H1 (cell line): ENCODE measurements around the gene OR12D1. TPM values are rescaled to one million over a fixed set of nuclear protein-coding genes. Genes with fewer than 3 reads are reported as not detected.

ENCODE experiments used
- CTCF ChIA-PET: fragments of 300-600 bp; sonication (Branson Sonifier 250); formaldehyde crosslinking; loops from one replicate; lab custom pipeline; 2021; ENCODE audit not compliant: partially characterized antibody; lab: Charles Lee
- POLR2A ChIA-PET: fragments of 300-600 bp; sonication (Branson Sonifier 250); formaldehyde crosslinking; loops from one replicate; lab custom pipeline; 2021; ENCODE audit warnings: inconsistent platforms; ENCODE audit not compliant: partially characterized antibody; lab: Charles Lee
- DNase-seq, 2 experiments: peaks; one replicate each; pipeline versions ENCODE4 v3.0.0 to v3.0.0-alpha.2; 2010 to 2022; ENCODE audit warnings: low spot score in 2 of 2, low read depth in 1 of 2, mixed read lengths in 1 of 2
- FAIRE-seq: peaks from 2 replicates; lab custom pipeline; 2011; peaks lifted over from hg19 to GRCh38; lab: Jason Lieb, UNC
- H2AFZ ChIP-seq: 2 replicates; pipeline ENCODE4 v1.8.1; 2012; ENCODE audit warnings: low read length, inconsistent platforms
- H2AK5ac ChIP-seq: 2 replicates; pipeline ENCODE4 v1.6.1; 2013; ENCODE audit warnings: low read depth, low read length
- H2BK120ac ChIP-seq: replicated peaks from 2 replicates; pipeline ENCODE3; 2013; ENCODE audit warnings: low read depth, low read length, inconsistent platforms
- H2BK12ac ChIP-seq: 2 replicates; pipeline ENCODE4 v1.6.1; 2013; ENCODE audit warnings: low read depth, low read length
- H2BK15ac ChIP-seq: 2 replicates; pipeline ENCODE4 v1.6.1; 2013; ENCODE audit warnings: low read length
- H2BK20ac ChIP-seq: 2 replicates; pipeline ENCODE4 v1.6.1; 2013; ENCODE audit warnings: low read length
- H2BK5ac ChIP-seq: 2 replicates; pipeline ENCODE4 v1.6.1; 2013; ENCODE audit warnings: low read depth, low read length
- H3K14ac ChIP-seq: 2 replicates; pipeline ENCODE4 v1.6.1; 2013; ENCODE audit warnings: inconsistent platforms; ENCODE audit not compliant: insufficient read length
- H3K18ac ChIP-seq: 2 replicates; pipeline ENCODE4 v1.6.1; 2013; ENCODE audit warnings: low read length; ENCODE audit errors: extremely low read depth
- H3K23ac ChIP-seq: 2 replicates; pipeline ENCODE4 v1.6.1; 2013; ENCODE audit warnings: inconsistent platforms; ENCODE audit not compliant: insufficient read length
- H3K23me2 ChIP-seq: 2 replicates; pipeline ENCODE4 v1.6.1; 2013; ENCODE audit warnings: low read depth, low read length
- H3K27ac ChIP-seq: 2 replicates; pipeline ENCODE4 v1.6.1; 2011; ENCODE audit warnings: low read depth, low read length, inconsistent platforms
- H3K27me3 ChIP-seq, 4 experiments: replicated peaks in 1 of 4; 1 replicate in 1 of 4; 2 replicates in 3 of 4; pipeline versions ENCODE4 v1.6.1 to v1.8.1; 2011 to 2013; ENCODE audit warnings: low read length in 3 of 4, mild to moderate bottlenecking in 3 of 4, inconsistent platforms in 2 of 4, mixed read lengths in 2 of 4, moderate library complexity in 1 of 4; ENCODE audit not compliant: control insufficient read depth in 3 of 4, insufficient read depth in 3 of 4; ENCODE audit errors: extremely low read depth in 1 of 4
- H3K36me3 ChIP-seq, 4 experiments: 2 replicates each; pipeline versions ENCODE4 v1.6.1 to v1.8.1; 2011 to 2013; ENCODE audit warnings: mild to moderate bottlenecking in 4 of 4, low read length in 3 of 4, moderate library complexity in 2 of 4, control low read depth in 1 of 4, inconsistent platforms in 1 of 4; ENCODE audit not compliant: insufficient read depth in 4 of 4, control insufficient read depth in 2 of 4
- H3K4ac ChIP-seq: replicated peaks from 2 replicates; pipeline ENCODE3; 2013; ENCODE audit warnings: low read length, low read depth, mixed read lengths, inconsistent platforms; ENCODE audit not compliant: insufficient read length
- H3K4me1 ChIP-seq, 4 experiments: replicated peaks in 1 of 4; 1 replicate in 1 of 4; 2 replicates in 3 of 4; pipeline versions ENCODE4 v1.6.1 to v1.8.1; 2011 to 2013; ENCODE audit warnings: low read length in 3 of 4, inconsistent platforms in 2 of 4, mixed read lengths in 1 of 4; ENCODE audit not compliant: insufficient read depth in 4 of 4, control insufficient read depth in 3 of 4
- H3K4me2 ChIP-seq, 2 experiments: 2 replicates each; pipeline versions ENCODE4 v1.6.1 to v1.8.1; 2011 to 2013; ENCODE audit warnings: low read depth in 2 of 2, low read length in 2 of 2, control low read depth in 1 of 2, inconsistent platforms in 1 of 2, mild to moderate bottlenecking in 1 of 2; ENCODE audit not compliant: insufficient read depth in 1 of 2
- H3K4me3 ChIP-seq, 4 experiments: fragments of 200-600, 300-600 bp in 1 of 4; sonication (generic), shearing (Covaris generic), sonication (Bioruptor Twin) in 1 of 4; 2 replicates each; pipeline versions ENCODE4 v1.5.1 to v1.8.1; 2011 to 2016; ENCODE audit warnings: low read length in 4 of 4, low read depth in 3 of 4, control low read depth in 2 of 4, inconsistent platforms in 2 of 4, mild to moderate bottlenecking in 2 of 4, mixed read lengths in 1 of 4, moderate library complexity in 1 of 4; ENCODE audit not compliant: insufficient read depth in 2 of 4; ENCODE audit errors: extremely low read depth in 1 of 4
- H3K56ac ChIP-seq: replicated peaks from 2 replicates; pipeline ENCODE3; 2013; ENCODE audit warnings: low read depth, mild to moderate bottlenecking, mixed read lengths, low read length, inconsistent platforms; ENCODE audit not compliant: insufficient read length
- H3K79me1 ChIP-seq: 2 replicates; pipeline ENCODE4 v1.6.1; 2013; ENCODE audit warnings: low read depth, low read length, control low read depth
- H3K79me2 ChIP-seq, 2 experiments: 2 replicates each; pipeline versions ENCODE4 v1.6.1 to v1.8.1; 2012 to 2013; ENCODE audit warnings: low read length in 2 of 2, mild to moderate bottlenecking in 2 of 2, inconsistent platforms in 1 of 2; ENCODE audit not compliant: insufficient read depth in 2 of 2, control insufficient read depth in 1 of 2
- H3K9ac ChIP-seq, 4 experiments: replicated peaks in 1 of 4; 1 replicate in 1 of 4; 2 replicates in 3 of 4; pipeline versions ENCODE4 v1.6.1 to v1.8.1; 2011 to 2013; ENCODE audit warnings: low read depth in 3 of 4, low read length in 3 of 4, control low read depth in 2 of 4, mild to moderate bottlenecking in 2 of 4, moderate library complexity in 2 of 4, inconsistent platforms in 1 of 4; ENCODE audit errors: extremely low read depth in 1 of 4
- H3K9me3 ChIP-seq, 2 experiments: 2 replicates each; pipeline versions ENCODE4 v1.6.1 to v1.8.1; 2012 to 2013; ENCODE audit warnings: mild to moderate bottlenecking in 2 of 2, moderate library complexity in 2 of 2, control low read depth in 1 of 2, inconsistent platforms in 1 of 2, low read depth in 1 of 2, low read length in 1 of 2, mixed read lengths in 1 of 2; ENCODE audit not compliant: insufficient read depth in 2 of 2
- H4K20me1 ChIP-seq, 2 experiments: replicated peaks in 1 of 2; 2 replicates each; pipeline versions ENCODE3 to v1.8.1; 2011 to 2013; ENCODE audit warnings: inconsistent platforms in 2 of 2, low read length in 2 of 2, mild to moderate bottlenecking in 1 of 2; ENCODE audit not compliant: insufficient read depth in 2 of 2, control insufficient read depth in 1 of 2
- H4K5ac ChIP-seq: 2 replicates; pipeline ENCODE4 v1.6.1; 2013; ENCODE audit warnings: low read length, low read depth, mixed read lengths, inconsistent platforms; ENCODE audit not compliant: insufficient read length
- H4K8ac ChIP-seq: 2 replicates; pipeline ENCODE4 v1.8.0; 2013; ENCODE audit warnings: mild to moderate bottlenecking, moderate library complexity, low read length, inconsistent platforms; ENCODE audit not compliant: insufficient read depth; ENCODE audit errors: extremely low read depth
- H4K91ac ChIP-seq: replicated peaks from 2 replicates; pipeline ENCODE3; 2013; ENCODE audit warnings: low read length, mixed read lengths, inconsistent platforms; ENCODE audit not compliant: insufficient read length
- WGBS, 2 experiments: shearing (Covaris generic) in 1 of 2; methylation state at CpG; one replicate each; pipeline versions ENCODE4 v1.1.6 to v1.1.7; 2013 to 2015; ENCODE audit warnings: low lambda C conversion rate in 2 of 2, mixed read lengths in 2 of 2, inconsistent platforms in 1 of 2, low coverage in 1 of 2, missing lambda C conversion rate in 1 of 2; ENCODE audit not compliant: insufficient replicate concordance in 2 of 2, insufficient coverage in 1 of 2, insufficient read length in 1 of 2; ENCODE audit errors: extremely low coverage in 1 of 2, missing lambda C conversion rate in 1 of 2; 5-methylcytosine and 5-hydroxymethylcytosine counted together
- polyA plus RNA-seq, 7 experiments: library from polyadenylated mRNA; depleted of rRNA in 3 of 7; stranded (reverse) in 5 of 7; unstranded in 2 of 7; fragments of >200 nt in 5 of 7; fragments of 200-250 nt in 2 of 7; gene quantifications; 1 replicate in 5 of 7; 2 replicates in 1 of 7; 4 replicates in 1 of 7; pipeline versions ENCODE4 v1.2.1 to v1.2.3, GENCODE V29; 2011 to 2013; ENCODE audit warnings: missing spikeins in 2 of 7, mixed read lengths in 2 of 7
- total RNA-seq: library from RNA; stranded (reverse); fragmentation: NEBNext Ultra II Directional; extraction: Animal tissue kit (Norgen Biotek cat#: 25700); gene quantifications from 2 replicates; pipeline ENCODE4 v1.2.1, GENCODE V29; 2021

Gene OR12D1
- total and polyA plus RNA-seq, 2 of the 8 experiments (the other 6 are each of a cell fraction or from before 2014, with no cell fraction given): not detected

GRCh38 chr6:29462022-29462421, 47.3 kb downstream of the OR12D1 start:
- H3K4me2 ChIP-seq: no peak overlapping the region
- H2BK5ac ChIP-seq: no peak overlapping the region
- H3K56ac ChIP-seq: no peak overlapping the region
- no peak overlapping the region for H4K5ac ChIP-seq
- H2BK15ac ChIP-seq: no peak overlapping the region
- no peak overlapping the region for H3K4me3 ChIP-seq
- H3K9ac ChIP-seq: no peak overlapping the region
- H2AK5ac ChIP-seq: no peak overlapping the region
- CTCF ChIA-PET: interaction anchor here (1.2 to 1.4 kb wide), 2 partner anchors 48 to 131 kb away, joined by 4 to 5 read pairs; no protein-coding TSS in a partner anchor
- H2BK20ac ChIP-seq: no peak overlapping the region
- no peak overlapping the region for H3K14ac ChIP-seq
- no peak overlapping the region for H3K27ac ChIP-seq
- POLR2A ChIA-PET: no interaction called here
- WGBS, 2 experiments: 85% methylated on average over 6 of the region's 6 CpGs; no CpG with 5 or more reads in 1 of the 2 experiments
- no peaks in the 10 kb centered on the region for H3K79me1 ChIP-seq
- DNase-seq (no peak), FAIRE-seq (no peak)
- H3K27me3 ChIP-seq: no peaks in the 10 kb centered on the region; a peak in 1 of 7 replicates
- H2BK12ac ChIP-seq: no peak overlapping the region
- no peak overlapping the region for H3K4ac ChIP-seq
- H3K36me3 ChIP-seq: no peaks in the 10 kb centered on the region
- no peak overlapping the region for H3K23ac ChIP-seq
- H4K8ac ChIP-seq: no peak overlapping the region; the same call in 1 of the 2 replicates
- H2BK120ac ChIP-seq: no peak overlapping the region
- no peak overlapping the region for H4K91ac ChIP-seq
- no peaks in the 10 kb centered on the region for H3K79me2 ChIP-seq
- H3K4me1 ChIP-seq: no peaks in the 10 kb centered on the region; a peak in 1 of 7 replicates
- H3K23me2 ChIP-seq: no peaks in the 10 kb centered on the region
- no peak overlapping the region for H2AFZ ChIP-seq
- H3K9me3 ChIP-seq: no peaks in the 10 kb centered on the region
- no peak overlapping the region for H3K18ac ChIP-seq
- no peaks in the 10 kb centered on the region for H4K20me1 ChIP-seq
